LNCaP clone FGC (cell line): Measurements from ENCODE around the gene PRND.
"Not testable (repeated sequence)": the region's sequence is repeated elsewhere in the genome, so short reads cannot be mapped to it uniquely, and the experiment has no call there.

Experiments
- DNase-seq: peaks from one replicate; pipeline ENCODE4 v3.0.0-alpha.2; 2011; ENCODE audit warnings: low read depth
- H3K4me3 ChIP-seq: 2 replicates; pipeline ENCODE4 v1.5.1; 2011; ENCODE audit warnings: mild to moderate bottlenecking, low read depth, low read length, control low read depth
- TF ChIP-seq, protein P1 (sequence below): IDR thresholded peaks from 2 replicates; pipeline ENCODE4 v1.5.1; 2012; ENCODE audit warnings: mild to moderate bottlenecking; ENCODE audit not compliant: control insufficient read depth, insufficient read depth; ENCODE audit errors: extremely low read depth

The PRND gene

DNA sequence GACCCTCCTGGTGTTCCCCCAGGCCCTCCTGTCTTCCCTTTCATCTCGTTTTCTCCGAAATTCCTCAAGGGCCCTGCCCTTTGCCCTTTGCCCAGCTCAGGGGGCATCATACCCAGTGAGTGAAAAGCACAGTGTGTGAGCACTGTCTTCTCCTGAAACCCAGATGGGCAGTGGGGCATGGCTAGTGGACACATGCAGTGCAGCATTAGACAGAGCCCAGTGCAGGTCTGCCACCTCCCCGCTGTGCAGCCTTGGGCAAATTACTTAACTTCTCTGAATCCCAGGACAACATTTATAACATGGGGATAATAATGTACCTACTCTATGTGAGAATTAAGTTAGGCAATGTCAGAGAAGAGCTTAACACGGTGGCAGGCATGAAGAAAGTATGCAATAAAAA is 1.3 kb downstream of the PRND start:
- no peak for DNase-seq
- no peak overlapping the region for H3K4me3 ChIP-seq
- TF ChIP-seq, protein P1, sequence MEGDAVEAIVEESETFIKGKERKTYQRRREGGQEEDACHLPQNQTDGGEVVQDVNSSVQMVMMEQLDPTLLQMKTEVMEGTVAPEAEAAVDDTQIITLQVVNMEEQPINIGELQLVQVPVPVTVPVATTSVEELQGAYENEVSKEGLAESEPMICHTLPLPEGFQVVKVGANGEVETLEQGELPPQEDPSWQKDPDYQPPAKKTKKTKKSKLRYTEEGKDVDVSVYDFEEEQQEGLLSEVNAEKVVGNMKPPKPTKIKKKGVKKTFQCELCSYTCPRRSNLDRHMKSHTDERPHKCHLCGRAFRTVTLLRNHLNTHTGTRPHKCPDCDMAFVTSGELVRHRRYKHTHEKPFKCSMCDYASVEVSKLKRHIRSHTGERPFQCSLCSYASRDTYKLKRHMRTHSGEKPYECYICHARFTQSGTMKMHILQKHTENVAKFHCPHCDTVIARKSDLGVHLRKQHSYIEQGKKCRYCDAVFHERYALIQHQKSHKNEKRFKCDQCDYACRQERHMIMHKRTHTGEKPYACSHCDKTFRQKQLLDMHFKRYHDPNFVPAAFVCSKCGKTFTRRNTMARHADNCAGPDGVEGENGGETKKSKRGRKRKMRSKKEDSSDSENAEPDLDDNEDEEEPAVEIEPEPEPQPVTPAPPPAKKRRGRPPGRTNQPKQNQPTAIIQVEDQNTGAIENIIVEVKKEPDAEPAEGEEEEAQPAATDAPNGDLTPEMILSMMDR: no peak

DNA sequence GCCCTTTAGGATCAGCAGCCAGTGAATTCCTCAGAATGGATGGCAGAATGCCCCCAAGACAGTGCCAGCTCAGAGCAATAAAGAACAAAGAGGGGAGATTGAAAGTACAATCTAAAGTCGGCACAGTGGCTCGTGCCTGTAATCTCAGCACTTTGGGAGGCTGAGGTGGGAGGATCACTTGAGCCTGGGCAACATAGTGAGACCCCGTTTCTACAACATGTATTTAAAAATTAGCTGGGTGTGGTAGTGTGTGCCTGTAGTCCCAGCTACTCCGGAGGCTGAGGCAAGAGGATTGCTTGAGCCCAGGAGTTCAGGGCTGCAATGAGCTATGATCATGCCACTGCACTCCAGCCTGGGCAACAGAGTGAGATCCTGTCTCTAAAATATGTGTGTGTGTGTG is 1.8 kb downstream of the PRND start:
- not testable (repeated sequence) for H3K4me3 ChIP-seq, DNase-seq

DNA sequence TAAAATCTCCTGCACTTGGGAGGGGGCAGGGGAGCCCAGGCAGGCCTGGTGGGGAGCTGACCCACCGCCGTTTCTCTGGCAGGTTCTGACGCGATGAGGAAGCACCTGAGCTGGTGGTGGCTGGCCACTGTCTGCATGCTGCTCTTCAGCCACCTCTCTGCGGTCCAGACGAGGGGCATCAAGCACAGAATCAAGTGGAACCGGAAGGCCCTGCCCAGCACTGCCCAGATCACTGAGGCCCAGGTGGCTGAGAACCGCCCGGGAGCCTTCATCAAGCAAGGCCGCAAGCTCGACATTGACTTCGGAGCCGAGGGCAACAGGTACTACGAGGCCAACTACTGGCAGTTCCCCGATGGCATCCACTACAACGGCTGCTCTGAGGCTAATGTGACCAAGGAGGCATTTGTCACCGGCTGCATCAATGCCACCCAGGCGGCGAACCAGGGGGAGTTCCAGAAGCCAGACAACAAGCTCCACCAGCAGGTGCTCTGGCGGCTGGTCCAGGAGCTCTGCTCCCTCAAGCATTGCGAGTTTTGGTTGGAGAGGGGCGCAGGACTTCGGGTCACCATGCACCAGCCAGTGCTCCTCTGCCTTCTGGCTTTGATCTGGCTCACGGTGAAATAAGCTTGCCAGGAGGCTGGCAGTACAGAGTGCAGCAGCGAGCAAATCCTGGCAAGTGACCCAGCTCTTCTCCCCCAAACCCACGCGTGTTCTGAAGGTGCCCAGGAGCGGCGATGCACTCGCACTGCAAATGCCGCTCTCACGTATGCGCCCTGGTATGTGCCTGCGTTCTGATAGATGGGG is 3.0 kb downstream of the PRND start:
- no peak for DNase-seq
- TF ChIP-seq, protein P1: no peak
- no peak overlapping the region for H3K4me3 ChIP-seq

DNA sequence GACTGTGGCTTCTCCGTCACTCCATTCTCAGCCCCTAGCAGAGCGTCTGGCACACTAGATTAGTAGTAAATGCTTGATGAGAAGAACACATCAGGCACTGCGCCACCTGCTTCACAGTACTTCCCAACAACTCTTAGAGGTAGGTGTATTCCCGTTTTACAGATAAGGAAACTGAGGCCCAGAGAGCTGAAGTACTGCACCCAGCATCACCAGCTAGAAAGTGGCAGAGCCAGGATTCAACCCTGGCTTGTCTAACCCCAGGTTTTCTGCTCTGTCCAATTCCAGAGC is 3.5 kb downstream of the PRND start:
- no peak overlapping the region for H3K4me3 ChIP-seq
- TF ChIP-seq, protein P1: no peak
- no peak for DNase-seq

DNA sequence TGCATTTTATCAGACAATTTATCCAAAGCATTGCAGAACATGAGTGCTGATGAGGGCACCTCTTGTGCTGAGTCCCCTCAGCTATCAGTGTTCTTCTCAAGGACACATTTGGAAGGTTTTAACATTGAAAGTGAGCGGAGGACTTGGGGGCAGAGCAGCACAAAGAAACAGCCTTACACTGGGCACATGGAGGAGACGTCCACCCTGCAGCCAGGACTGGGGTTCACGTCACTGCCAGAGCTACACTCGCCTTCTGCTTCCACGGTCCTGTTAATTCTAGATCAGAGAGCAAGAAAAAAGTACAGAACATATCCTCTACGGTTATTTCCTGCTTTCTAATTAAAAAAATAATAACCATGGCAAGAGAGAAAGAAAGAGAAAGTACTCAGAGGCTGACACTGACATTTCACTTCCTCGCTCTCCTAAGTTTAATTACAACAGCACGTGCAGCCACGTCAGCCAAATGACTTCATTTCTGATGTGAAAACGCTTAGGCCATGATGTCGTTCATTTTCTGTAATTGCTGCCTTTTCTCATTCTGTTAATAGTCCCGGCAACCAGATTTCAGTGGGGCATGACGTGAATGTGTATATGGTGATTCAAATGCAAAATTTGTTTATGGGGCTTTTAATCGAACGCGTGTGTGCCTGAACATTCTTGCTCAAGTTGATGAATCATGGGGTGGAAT is 5.1 kb downstream of the PRND start:
- DNase-seq: no peak

DNA sequence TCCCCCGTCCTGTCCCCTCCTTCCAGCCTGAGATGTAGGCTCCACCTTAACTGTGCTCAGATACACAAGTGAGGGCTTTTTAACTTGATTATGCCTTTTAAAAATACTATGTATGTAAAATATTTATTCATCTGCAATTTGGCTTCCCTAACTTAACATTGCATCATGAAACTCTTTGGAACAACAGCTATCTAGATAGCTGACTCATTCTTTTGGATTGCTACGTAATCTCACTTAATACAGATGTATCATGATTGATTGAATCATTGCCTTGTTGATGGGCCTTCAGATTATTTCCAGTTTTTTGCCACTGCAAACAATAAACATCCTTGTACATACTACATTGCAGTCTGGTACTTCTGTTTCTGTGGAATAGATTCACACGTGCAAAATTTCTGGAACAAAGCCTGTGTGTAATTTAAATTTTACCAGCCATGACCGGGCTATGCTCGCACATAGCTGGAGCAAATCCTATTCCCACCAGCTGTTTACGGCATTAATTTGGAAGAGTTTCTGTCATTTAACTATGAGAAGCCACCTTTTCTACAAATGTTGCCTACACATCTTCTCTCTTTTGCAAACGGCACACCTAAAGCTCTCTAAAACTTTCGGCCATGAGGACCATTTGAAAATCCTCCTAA is 6.5 kb downstream of the PRND start:
- TF ChIP-seq, protein P1: no peak
- H3K4me3 ChIP-seq: no peak overlapping the region
- no peak for DNase-seq

More for the DNA sequence above, 5.1 kb downstream of the PRND start:
- TF ChIP-seq, protein P1: no peak
- no peak overlapping the region for H3K4me3 ChIP-seq

DNA sequence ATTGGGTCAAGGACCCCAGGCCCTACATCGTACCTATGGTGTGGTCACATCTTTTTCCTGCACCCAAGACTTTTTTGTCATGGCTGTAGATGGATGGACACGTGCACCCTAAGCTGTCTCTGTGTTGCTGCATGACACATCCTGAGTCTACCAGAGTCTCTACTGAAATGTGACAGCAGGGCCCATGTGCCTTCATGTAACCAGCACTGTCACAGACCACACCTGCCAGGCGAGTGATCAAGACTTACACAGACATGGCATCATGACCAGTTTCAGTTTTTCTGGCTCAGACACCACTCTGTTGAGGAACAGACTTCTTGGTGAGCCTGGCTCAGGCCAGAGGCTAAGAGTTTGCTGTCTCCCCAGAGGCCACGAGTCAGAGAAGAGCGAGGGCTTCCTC is 7.6 kb downstream of the PRND start:
- H3K4me3 ChIP-seq: no peak overlapping the region
- DNase-seq: no peak
- TF ChIP-seq, protein P1: no peak
